ENCODE data around the gene SLC30A10.
"Not testable (repeated sequence)": the region's sequence is repeated elsewhere in the genome, so short reads cannot be mapped to it uniquely, and the experiment has no call there.

Gene SLC30A10

DNA sequence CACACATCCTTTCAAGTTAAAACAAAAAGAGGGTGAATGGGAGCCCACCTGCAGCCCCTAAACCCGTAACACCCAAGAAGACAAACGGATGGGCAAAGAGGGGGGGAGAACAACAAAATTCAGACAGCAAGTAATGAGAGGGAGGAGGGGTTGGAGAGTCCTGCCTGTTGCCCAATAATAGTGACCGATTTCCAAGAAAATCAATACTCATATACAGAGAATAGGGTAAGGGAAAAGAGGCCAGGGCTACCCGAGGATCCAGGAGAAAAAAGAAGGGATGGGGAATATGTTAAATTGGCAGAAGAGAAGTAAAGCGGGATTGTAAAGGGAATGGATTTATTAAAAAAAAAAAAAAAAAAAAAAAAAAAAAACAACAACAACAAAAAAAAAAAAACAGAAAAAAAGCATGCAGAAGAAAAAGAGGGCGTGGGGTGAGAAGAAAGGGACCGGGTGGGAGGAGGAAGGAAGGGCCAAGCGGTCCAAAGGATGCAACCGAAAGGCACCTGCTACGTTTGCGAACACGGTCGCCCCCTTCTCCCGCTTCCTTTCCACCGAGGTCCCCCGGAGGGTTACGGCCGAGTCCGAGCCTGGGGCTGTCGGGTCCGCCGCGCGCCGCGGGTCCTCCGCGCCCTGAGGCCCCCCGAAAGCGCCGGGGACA lies 930 bp downstream of the SLC30A10 start:
- DNase-seq (ENCODE audit: low spot score): no peak

DNA sequence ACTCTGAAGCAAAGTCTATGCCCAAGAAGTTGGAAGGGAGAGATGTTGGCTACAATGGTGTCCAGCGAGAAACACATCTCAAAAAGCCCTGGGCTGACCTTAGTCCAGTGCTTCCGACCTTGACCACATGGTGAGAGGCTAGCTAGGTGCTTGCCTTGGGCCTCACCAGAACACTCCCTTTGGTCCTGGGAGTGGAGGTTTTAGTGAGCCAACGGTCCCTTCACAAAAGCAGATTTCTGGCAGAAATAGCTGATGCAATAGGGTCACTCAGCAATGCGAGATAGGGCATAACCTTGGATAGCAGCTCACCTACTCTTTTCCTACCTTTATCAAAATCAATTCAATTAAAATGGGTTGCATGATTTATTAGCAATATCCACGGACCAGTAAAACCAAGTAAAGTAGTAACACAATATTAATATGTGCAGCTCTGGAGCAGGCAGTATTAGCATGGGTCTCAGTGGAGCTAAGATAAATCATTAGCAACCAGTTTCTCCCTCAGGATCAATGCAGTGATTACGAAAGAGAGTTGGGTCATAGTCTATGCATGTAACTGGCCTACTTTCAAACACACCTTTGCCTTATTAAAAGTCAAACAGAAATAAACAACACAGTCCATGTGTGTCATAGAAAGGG lies 1.9 kb downstream of the SLC30A10 start:
- no peak for DNase-seq (ENCODE audit: low spot score)

DNA sequence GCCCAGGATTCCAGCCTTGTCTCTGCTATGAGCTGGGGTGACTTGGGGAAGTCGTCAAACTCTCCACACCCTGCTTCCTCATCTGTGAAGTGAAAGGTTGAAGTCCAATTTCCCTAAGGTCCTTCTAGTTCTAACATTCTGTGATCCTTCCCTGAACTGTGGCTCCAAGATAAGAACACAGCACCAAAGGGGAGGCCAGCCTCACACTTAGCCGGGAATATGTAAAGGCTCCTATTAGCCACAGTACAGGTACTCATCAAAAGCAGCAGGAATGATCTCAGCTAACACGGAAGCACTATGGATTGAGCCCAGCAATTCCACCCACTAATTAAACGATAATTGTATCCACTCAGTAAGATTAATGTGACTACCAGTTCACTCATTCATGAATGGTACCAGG lies 4.0 kb downstream of the SLC30A10 start:
- DNase-seq (ENCODE audit: low spot score): no peak

DNA sequence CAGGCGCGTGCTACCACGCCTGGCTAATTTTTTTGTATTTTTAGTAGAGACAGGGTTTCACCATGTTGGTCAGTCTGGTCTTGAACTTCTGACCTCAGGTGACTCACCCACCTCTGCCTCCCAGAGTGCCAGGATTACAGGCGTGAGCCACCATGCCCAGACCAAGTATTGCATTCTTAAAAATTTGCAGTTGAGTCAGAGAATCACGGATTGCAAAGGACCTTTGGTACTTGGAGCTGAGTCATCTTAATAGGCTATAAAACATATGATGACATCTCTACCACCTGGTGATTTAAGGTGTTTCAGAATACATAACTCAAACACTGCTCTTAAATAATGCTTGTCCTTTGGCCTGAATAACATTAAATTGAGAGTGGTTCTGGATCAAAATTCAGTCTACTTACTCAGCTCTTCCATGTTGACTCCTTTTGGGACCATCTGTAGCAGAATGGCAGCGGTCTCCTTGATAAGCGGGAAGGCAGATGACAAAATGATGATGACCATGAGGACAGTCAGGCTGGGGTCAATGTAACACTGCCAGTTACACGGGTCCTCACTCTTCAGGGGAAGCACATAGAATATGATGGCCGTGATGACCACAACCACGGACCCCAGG lies 10.4 kb downstream of the SLC30A10 start:
- no peak for DNase-seq (ENCODE audit: low spot score)

DNA sequence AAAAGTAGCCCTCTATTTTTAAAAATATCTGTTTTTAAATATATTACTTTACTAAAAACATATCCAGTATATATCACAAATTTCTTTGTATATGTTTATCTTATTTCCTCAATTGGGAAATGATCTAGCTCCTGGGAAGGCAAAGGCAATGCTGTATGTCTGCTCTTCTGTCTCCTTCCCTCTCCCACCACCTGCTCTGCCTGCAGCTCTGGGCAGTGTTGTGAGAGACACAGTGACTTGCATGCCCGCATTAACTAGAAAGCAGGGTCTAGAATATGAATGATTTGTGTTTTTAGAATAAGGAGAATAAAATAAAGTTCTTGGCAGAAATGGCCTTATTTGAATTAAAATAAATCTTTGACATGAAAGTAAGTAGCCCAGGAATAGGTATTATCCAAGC lies 11.1 kb downstream of the SLC30A10 start:
- DNase-seq (ENCODE audit: low spot score): no peak

DNA sequence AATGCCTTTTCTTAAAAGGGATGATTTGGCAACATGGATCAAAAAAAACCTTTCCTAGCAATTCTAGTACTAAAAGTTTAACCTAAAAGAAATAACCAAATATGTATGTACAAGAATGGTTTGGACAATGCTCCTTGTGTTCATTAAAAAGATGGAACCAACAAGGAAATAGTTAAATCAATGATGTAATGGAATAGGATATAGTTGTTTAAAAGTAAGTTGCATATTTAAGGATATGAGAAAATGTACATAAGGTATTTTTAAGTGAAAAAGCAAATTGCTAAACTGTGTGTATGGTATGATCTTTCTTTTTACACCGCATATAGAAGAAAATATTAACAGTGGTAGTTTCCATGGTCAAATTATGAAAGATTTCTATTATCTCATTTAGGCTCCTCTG lies 12.1 kb downstream of the SLC30A10 start:
- DNase-seq (ENCODE audit: low spot score): no peak

DNA sequence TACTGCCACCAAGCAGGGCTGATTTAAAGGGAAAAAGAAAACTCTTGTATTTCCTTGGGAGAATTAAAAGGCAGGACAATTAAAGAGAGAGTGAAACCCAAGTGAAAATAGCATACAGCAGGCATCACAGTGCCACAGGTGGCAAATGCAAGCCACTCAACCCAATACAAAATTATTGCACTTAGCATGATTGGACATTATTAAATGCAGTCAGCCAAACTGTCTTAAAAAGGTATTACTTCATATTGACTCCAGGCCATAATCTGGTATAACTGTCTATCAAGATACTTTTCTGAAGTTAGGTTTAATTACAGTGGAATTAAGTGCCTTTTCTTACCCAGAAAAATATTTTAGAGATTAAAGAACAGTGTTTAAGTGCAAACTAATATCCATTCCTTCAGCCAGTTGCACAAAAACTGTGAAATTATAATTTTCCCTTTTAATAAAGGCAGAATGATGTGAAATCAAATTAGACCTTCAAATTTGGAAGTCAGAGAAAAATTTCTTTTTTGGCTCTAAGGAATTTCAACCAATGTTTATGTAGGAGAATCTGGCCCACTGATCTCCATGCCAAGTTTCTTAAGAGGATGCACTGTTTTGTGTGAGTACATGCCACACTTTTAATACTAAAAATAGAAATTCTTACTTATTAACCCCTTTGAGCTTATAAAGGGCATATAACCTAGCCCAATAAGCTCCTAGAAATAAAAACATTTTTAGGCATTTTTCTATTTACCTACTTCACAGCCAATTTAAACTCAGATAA lies 15.2 kb downstream of the SLC30A10 start:
- DNase-seq (ENCODE audit: low spot score): no peak

DNA sequence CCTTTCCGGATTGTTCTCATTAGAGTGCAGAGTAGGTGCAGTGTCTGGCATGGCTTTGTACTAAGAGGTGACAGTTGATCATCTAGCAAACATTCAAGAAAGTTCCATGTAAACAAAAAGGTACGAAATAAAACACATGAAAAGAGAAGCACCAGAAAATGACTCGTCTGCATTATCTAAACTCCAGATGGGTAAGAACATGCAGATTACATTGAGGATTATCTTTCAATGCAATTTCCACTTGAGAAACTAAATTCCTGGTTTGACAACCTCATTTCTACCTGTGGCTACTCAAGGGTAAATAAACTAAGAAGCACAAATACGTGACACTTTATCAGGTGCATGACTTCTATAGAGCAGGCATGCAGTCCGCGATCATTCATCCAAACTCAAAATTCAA lies 17.6 kb downstream of the SLC30A10 start:
- DNase-seq (ENCODE audit: low spot score): no peak

DNA sequence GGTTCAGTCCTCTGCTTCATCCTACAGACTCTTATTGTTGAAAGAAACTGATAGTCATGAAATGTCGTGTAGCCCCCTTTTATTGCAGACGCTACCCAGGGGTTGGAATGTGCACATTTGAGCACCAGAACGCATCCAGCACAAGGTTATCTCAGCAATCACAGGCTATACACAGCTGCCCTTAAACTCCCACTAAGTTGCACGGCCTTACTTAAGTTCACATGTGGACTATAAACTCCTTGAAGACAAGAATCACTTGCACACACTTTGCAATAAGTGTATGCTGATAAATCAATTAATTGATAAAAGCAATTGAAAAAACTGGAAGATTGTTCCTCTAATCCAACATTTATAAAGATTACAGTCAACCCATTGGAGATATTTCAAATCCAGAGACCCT lies 18.9 kb downstream of the SLC30A10 start:
- no peak for DNase-seq (ENCODE audit: low spot score)

DNA sequence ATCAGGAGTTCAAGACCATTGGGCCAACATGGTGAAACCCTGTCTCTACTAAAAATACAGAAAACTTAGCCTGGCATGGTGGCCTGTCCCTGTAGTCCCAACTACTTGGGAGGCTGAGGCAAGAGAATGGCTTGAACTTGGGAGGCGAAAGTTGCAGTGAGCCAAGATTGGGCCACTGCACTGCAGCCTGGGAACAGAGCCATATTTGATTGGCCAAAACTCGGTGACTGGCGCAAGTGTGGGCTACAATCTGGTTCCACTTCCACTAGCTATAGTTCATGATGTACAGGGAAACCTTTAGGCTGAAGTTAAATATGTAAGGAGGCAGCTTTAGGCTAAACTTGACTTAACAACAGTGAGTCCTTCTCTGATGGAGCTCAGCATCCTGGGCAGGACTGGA lies 20.2 kb downstream of the SLC30A10 start:
- no peak for DNase-seq (ENCODE audit: low spot score)

DNA sequence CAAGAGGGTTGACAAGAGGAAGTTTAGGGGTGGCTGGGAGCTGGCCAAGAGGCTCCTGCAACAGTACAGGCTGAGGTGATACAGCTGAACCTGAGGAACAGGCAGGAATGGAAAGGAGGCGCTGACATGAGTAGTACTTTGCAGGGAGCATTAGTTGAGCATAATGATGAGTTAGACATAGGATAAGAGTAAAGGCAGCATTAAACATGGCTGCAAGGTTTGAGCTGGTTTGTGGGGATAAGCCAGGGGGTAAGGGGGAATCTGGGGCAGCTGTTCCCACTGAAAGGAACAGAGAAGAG lies 20.6 kb downstream of the SLC30A10 start:
- DNase-seq (ENCODE audit: low spot score): no peak

DNA sequence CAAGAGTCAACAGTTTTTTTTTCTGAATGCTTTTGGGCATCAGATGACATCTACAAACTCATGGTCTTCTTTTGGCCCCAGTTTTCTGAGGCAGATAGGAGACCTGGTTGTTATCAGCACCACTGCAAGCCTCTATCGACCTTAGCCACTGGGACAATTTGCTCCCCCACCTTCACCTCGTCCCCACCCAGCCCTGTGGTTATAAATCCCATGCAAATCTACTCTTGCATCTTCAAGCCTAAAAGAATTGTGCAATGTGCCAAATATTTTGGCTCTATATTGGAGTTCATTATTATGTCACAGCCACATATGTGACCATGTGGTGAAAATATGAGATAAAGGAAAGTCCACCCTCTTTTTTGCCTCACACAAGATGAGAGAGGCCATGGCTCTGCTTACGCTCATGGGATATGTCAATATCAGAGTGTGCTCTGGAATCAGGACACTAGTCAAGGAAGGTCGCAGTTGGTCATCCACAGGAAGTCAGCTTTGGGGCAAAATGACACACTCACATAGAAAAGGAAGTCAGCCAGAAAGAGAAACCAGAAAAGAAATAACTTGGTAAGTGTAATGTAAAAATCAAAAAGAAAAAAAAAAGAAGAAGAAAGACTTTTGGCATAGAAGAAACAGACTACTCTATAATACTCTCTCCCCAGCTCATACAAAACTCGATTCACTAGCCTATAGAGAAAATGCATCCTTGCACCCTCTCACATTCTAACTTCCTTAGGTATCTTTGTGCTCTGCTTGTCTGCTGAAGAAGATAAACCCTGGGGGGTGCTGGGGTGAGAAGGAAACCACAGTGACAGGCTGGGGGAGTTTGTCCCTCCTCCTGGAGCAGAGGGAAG lies 21.2 kb downstream of the SLC30A10 start:
- no peak for DNase-seq (ENCODE audit: low spot score)

DNA sequence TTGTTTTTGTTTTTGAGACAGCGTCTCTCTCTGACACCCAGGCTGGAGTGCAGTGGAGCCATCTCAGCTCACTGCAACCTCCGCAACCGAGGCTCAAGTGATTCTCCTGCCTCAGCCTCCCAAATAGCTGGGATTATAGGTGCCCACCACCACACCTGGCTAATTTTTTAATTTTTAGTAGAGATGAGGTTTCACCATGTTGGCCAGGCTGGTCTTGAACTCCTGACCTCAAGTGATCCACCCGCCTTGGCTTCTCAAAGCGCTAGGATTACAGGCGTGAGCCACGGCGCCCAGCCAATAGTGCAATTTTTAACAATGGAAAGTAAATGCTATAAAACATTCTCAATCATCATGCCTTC lies 21.8 kb downstream of the SLC30A10 start:
- not testable (repeated sequence) for DNase-seq (ENCODE audit: low spot score)

DNA sequence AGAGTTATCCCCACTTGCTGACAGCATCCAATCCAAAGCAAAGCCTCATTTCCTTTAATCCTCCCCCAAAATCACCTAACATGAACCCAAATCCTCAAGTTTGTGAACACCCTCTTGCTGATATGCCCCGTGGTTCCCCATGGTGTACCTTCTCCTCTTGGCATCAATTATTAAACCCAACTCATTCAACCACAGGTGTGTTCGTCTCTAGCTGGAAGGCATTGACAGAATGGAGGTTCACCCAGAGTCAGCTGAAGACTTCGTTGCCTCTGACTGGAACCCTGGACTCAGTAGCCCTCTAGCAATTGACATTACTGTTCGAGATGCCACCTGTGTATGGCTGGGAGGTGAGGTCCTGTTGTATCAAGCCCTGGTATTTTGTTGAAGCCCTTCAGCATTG lies 22.8 kb downstream of the SLC30A10 start:
- no peak for DNase-seq (ENCODE audit: low spot score)

DNA sequence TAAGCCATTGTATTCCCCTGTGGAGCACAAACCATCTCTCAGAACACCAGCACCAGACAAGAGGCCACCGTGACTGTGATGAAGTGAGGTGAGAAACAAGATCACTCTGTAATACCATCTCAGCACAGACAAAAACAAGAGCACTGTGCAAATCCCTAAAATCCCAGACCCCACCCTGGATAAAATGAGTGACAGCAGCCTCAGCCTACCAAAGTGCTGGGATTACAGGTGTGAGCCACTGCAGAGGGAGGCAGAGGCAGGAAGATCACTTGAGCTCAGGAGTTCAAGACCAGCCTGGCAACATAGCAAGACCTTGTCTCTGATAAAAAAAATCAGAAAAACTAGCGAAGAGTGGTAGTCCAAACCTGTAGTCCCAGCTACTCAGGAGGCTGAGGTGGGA lies 23.4 kb downstream of the SLC30A10 start:
- no peak for DNase-seq (ENCODE audit: low spot score)

DNA sequence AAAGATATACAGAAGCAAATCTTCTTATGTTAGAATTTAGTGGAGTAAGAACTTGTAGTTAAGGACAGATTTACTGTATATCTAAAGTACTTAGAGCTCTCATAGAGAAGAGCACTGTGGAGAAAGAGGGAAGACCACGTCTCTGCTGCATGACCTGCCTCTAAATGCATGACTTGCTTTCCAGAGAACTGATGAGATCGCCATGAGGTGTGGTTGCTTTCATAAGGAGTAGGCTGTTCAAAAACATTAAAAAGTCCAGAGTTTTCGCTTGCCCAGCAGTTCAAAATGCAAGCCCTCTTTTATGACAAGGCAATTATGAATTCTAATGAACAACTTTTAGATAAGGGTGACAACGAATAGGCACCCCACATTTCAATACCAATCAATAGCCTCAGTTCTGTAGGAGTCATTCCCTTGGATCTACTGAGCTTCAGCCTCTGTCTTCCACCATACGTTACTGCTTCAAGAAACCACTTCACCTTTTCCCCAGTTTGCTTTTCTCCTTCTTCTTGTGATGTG lies 24.9 kb downstream of the SLC30A10 start:
- DNase-seq (ENCODE audit: low spot score): no peak

DNA sequence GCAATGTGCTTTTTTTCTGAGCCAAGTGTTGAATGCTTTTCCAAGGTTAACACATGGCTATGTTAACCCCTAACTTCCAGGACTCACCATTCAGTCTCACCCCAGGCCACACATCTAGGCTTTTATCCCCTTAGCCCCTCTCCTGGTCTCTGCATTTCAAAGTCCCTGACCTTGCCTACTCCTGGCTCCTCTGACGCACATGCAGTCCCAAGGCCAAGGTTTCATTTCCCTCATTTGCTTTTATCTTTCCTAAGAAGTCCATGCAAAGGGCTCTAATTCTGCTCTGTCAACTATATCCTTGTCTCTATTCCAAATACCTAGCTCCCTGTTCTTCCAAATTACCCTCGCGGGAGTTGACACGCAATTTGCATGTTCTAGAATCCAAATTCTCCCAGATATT lies 25.4 kb downstream of the SLC30A10 start:
- DNase-seq (ENCODE audit: low spot score): no peak

DNA sequence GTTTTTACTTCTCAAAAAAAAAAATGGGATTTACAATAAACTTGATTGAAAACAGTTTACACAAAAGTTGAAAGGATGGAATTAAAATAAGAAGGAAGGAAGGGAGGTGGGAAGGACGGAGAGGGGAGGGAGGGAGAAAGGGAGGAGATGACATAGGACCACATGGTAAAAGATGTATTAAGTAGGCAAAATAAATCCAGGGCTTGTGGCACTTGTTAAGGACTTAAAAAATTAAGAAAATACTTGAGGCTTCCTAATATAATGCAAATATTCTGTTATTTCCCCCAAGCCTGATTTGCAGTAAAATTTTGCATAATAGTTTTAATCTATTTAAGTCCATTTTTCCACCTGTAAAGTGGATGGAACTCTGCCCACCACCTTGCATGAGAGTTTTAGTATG lies 27.5 kb downstream of the SLC30A10 start:
- DNase-seq (ENCODE audit: low spot score): no peak

DNA sequence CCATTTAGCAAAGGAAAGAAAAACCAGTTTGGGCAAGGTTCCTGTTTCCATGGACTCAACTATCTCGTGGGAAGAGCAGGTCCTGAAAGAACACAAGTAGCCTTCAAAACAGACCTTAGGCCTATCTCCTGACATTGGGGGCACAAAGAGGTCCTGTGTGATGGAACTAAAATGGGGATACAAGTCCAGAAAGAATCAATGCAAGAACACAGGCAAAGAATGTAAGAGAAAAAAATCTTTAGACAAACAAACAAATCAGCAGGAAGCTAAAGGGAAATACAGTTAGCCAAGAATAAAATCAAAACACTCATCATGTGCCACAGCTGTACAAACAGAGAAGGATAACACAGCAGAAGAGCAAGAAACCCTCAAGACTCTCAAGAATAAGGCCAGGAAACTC lies 28.2 kb downstream of the SLC30A10 start:
- DNase-seq (ENCODE audit: low spot score): no peak

DNA sequence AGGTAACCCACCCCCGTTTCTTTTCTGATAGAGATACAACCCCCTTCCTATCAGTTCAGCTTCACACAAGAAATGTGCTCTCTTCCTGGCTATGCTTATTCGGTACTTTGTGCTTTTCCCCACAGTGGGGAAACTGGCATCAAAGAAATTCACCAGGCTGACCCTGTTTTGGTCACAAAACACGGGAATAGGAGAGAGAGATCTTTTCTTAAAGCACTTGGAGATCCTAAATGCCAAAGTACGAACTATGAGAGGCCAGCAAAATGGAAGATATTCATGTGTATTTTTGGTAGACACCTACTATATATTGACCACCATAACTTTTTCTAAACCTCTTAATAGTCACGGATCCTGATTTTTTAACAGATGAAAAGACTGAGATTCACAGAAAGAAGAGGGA lies 30.0 kb downstream of the SLC30A10 start:
- no peak for DNase-seq (ENCODE audit: low spot score)

DNA sequence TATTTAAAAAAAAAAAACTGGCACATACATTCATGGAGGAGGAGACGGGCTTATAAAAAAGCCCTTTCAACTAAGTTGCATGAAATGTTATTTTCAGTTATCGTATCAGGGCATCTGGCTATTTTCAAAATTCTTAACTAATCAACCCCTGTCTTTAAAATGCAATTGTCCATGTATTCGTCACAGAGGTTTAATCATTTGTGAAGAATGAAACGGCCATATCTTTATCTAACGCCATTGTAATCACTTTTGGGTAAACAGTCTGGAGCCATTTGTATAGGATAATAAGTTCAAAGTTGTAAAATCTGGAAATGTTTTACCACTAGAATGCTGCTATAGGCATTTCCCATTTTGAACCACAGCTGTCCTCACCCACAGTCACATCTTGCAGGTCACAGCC lies 30.4 kb downstream of the SLC30A10 start:
- no peak for DNase-seq (ENCODE audit: low spot score)

DNA sequence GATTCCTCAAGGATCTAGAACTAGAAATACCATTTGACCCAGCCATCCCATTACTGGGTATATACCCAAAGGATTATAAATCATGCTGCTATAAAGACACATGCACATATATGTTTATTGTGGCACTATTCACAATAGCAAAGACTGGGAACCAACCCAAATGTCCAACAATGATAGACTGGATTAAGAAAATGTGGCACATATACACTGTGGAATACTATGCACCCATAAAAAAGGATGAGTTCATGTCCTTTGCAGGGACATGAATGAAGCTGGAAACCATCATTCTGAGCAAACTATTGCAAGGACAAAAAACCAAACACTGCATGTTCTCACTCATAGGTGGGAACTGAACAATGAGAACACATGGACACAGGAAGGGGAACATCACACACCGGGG lies 36.1 kb downstream of the SLC30A10 start:
- DNase-seq (ENCODE audit: low spot score): not testable (repeated sequence)

Data from kidney capillary endothelial cell (primary cell).